ENCODE results near the gene TM4SF5.
A peak's percentile ranks its signal among the peaks of the same experiment; 100 is the strongest.
"Not testable (repeated sequence)": the region's sequence is repeated elsewhere in the genome, so short reads cannot be mapped to it uniquely, and the experiment has no call there.

The TM4SF5 gene

DNA sequence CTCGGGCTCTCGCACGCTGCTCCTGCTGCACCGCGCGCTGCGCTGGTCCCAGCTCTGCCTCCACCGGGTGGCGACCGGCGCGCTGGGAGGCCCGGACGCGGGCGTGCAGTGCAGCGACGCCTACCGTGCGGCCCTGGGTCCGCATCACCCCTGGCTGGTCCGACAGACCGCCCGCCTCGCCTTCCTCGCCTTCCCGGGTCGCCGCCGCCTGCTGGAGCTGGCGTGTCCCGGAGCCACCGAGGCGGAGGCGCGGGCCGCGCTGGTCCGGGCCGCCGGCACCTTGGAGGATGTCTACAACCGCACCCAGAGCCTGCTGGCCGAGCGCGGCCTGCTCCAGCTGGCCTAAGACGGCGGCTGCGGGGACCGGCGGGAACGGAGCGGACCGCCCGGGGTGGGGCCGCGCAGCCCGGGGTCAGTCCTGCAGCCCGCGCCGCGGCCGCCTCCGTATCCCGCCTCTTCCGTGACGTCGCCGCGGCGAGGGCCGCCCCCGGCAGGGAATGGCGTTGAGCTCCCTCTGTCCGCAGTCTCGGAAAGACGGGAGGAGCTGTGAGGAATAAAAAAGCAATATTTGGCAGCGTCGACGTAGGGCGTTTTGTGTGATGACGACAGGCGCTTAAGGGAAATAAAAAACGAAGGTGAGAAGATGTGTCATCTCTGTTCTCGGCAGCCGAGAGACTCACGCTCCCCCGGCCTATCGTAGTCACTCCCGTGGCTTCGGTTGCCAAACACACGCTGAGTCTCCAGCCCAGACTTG lies 18.4 kb downstream of the TM4SF5 start:
- peak; percentile 55 for DNase-seq (ENCODE audit: low read depth)

GRCh38 chr17:4790705-4791088 lies 19.0 kb downstream of the TM4SF5 start:
- DNase-seq (ENCODE audit: low read depth): no peak

- no peak for DNase-seq (ENCODE audit: low read depth)
Observed at GRCh38 chr17:4795168-4795567, 23.5 kb downstream of the TM4SF5 start.

- no peak for DNase-seq (ENCODE audit: low read depth)
Observed at GRCh38 chr17:4796552-4796920, 24.9 kb downstream of the TM4SF5 start.

GRCh38 chr17:4800462-4801196 lies 28.9 kb downstream of the TM4SF5 start:
- DNase-seq (ENCODE audit: low read depth): no peak

- DNase-seq (ENCODE audit: low read depth): no peak
Observed at GRCh38 chr17:4802228-4802627, 30.5 kb downstream of the TM4SF5 start, which contains the start of gene C17orf114. TSS of gene C17orf114 (minus strand) at chr17:4802328.

- DNase-seq (ENCODE audit: low read depth): no peak
Observed at GRCh38 chr17:4806456-4806776, 34.7 kb downstream of the TM4SF5 start.

DNA sequence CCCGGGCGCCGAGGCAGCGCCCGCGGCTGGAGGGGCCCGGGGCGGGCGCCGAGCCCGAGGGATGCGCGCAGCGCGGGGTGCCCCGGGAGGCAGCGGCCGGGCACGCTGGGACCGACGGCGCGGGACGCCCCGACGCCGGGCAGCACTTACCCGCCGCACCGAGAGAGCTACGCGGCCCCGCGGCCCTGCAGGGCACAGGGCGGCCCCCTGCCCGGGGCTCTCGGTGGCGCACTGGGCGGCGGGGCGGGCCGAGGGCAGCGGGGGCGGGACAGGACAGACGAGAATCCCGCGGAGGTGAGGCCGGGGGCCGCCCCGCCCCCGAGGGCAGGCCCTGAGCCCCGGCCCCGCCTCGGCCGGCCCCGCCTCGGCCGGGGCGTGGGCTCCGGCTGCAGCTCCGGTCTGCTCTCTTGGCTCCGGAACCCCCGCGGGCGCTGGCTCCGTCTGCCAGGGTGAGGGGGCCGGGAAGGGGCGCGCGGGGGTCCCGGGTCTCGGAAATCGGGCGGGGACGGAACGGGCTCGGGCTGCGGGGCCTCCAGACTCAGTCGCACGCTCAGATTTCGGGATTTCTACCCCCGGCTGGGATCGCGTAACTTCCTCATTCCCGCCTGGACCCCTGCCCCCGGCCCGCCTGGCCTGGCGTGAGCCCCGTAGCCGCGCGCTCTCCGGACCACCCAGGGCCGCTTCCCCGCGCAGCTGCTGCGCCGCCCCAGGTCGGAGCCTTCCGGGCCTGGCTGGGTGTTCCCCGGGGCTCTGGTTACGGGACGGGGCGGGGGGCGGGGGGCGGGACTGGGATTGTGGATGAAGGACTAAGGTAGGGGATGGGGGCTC lies 35.3 kb downstream of the TM4SF5 start, which contains the start of gene PLD2:
Gene PLD2 (plus strand): TSS at position 376 of the 828 bp plus-strand sequence. CDS start 621 bp downstream, outside the sequence.
- DNase-seq (ENCODE audit: low read depth): no peak

GRCh38 chr17:4807605-4808377 lies 36.1 kb downstream of the TM4SF5 start:
- DNase-seq (ENCODE audit: low read depth): no peak

DNA sequence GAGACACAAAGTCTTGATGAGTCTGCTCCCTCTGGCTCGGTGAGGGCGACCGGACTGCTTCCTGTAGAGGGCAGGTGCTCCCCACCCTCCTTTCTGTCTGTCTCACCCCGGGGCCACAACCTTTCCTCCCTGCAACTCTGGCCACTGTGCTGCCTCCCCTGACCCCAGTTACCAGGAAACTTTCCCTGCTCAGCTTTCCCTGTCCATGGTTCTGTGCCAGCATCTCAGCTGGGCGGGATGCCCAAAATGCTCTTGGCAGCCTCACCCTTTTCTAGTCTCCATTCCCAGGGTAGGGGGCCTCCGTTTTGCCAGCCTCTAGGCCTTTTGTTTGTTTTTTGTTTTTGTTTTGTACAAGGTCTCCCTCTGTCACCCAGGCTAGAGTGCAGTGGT lies 36.7 kb downstream of the TM4SF5 start:
- DNase-seq (ENCODE audit: low read depth): no peak

- no peak for DNase-seq (ENCODE audit: low read depth)
Observed at GRCh38 chr17:4810696-4811290, 39.1 kb downstream of the TM4SF5 start.

GRCh38 chr17:4811471-4811870 lies 39.8 kb downstream of the TM4SF5 start:
- DNase-seq (ENCODE audit: low read depth): no peak

- DNase-seq (ENCODE audit: low read depth): no peak
Observed at GRCh38 chr17:4812690-4813089, 41.0 kb downstream of the TM4SF5 start.

- DNase-seq (ENCODE audit: low read depth): no peak
Observed at GRCh38 chr17:4815043-4815675, 43.5 kb downstream of the TM4SF5 start.

DNA sequence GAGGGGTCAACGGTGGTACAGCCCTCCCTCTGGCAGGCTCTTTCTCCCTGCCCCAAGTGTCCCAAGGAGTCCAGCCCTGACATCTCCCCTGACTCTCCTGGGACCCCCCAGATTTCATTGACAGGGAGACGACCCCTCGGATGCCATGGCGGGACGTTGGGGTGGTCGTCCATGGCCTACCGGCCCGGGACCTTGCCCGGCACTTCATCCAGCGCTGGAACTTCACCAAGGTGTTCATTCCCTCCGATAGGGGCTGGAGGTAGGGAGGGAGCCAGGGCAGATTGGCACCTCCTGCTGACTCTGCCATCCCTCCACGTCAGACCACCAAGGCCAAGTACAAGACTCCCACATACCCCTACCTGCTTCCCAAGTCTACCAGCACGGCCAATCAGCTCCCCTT lies 45.1 kb downstream of the TM4SF5 start:
- DNase-seq (ENCODE audit: low read depth): no peak

- DNase-seq (ENCODE audit: low read depth): no peak
Observed at GRCh38 chr17:4818276-4818675, 46.6 kb downstream of the TM4SF5 start.

GRCh38 chr17:4822835-4823234 lies 51.1 kb downstream of the TM4SF5 start:
- DNase-seq (ENCODE audit: low read depth): no peak

DNA sequence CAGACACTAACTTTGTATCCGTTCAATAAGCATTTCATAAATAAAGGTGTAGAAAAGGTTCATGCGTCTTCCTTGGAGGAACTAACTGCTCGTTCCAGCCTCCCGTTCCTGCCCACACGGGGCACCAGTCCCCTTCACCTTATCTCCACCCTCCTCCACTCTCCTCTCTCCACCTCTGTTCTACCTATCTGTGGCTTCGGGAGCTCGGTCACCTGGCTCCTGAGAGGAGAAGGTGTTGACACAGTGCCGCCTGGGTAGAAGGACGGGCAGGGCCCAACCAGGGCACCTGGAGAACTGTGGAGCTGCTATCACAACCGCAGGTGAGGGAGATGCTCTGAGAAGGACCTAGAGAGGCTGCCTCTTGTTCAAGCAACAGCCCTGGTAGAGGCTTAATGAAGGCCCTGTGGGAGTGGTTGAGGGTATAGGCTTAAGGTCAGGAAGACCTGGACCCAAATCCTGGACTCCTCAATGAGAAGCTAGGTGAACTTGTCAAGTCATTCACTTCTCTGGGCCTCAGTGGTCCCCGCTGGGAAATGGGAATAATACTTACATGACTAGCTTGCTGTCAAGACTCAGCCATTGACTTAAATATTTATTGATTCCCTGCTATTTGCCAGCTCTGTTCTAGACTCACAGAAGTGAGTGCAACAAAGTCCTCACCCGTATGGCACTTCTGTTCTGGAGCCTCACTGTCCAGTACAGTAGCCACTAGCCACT lies 51.8 kb downstream of the TM4SF5 start:
- no peak for DNase-seq (ENCODE audit: low read depth)

DNA sequence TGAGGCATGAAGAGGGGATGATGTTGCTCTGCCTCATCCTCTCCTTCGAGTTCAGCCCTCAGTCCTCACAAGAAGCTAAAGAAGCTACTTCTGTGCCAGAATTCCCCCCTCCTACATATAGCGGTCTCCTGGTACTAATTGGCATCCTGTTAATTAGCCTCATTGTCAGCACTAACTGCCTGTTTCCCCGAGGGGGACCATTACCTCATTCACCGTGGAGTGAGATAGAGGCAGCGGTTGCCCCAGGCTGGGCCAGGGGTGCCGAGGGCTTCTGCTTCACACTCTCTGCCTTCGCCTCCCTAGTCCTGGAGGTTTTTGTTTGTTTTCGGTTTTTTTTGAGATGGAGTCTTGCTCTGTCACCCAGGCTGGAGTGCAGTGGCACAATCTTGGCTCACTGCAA lies 55.7 kb downstream of the TM4SF5 start:
- no peak for DNase-seq (ENCODE audit: low read depth)

- not testable (repeated sequence) for DNase-seq (ENCODE audit: low read depth)
Observed at GRCh38 chr17:4832829-4833177, 61.1 kb downstream of the TM4SF5 start.

Measured in GM04503 (cell line).